Tongue (tissue), 2 donors: Measurements from ENCODE around the gene AMN. TPM values are rescaled to one million over a fixed set of nuclear protein-coding genes. Genes with fewer than 3 reads are reported as not detected.

Experiments used
- DNase-seq: peaks from one replicate; pipeline ENCODE4 v3.0.0-alpha.2; 2015
- total RNA-seq: library from RNA; depleted of rRNA; stranded (reverse); fragments of >200 nt; gene quantifications from one replicate; pipeline ENCODE4 v1.2.3, GENCODE V29; 2014

AMN gene
- total RNA-seq, 1 donor from 2014 or later: 2.1 TPM

- DNase-seq: no peak
These were observed 21.5 kb downstream of the AMN start for GRCh38 chr14:102943979-102944378.

- DNase-seq: no peak
These were observed 22.2 kb downstream of the AMN start for GRCh38 chr14:102944448-102945330.

- no peak for DNase-seq
These were observed 23.1 kb downstream of the AMN start for GRCh38 chr14:102945346-102946130.

GRCh38 chr14:102947321-102948103 lies 25.0 kb downstream of the AMN start:
- DNase-seq: no peak

- DNase-seq: no peak
These were observed 26.2 kb downstream of the AMN start for GRCh38 chr14:102948698-102949061.

GRCh38 chr14:102949062-102949800 lies 26.8 kb downstream of the AMN start:
- peak; percentile 85 for DNase-seq

- DNase-seq: peak; percentile 74
These were observed 27.5 kb downstream of the AMN start for GRCh38 chr14:102949801-102950451.

- no peak for DNase-seq
These were observed 28.6 kb downstream of the AMN start for GRCh38 chr14:102951034-102951433.

- no peak for DNase-seq
These were observed 29.3 kb downstream of the AMN start for GRCh38 chr14:102951799-102952198.

- no peak for DNase-seq
These were observed 29.8 kb downstream of the AMN start for GRCh38 chr14:102952276-102952675.

GRCh38 chr14:102953100-102953499 lies 30.6 kb downstream of the AMN start:
- DNase-seq: no peak

GRCh38 chr14:102954081-102954789 lies 31.8 kb downstream of the AMN start:
- DNase-seq: no peak

- DNase-seq: no peak
These were observed 33.4 kb downstream of the AMN start for GRCh38 chr14:102955636-102956408.

GRCh38 chr14:102957222-102957621 lies 34.8 kb downstream of the AMN start:
- no peak for DNase-seq

GRCh38 chr14:102958461-102958860 lies 36.0 kb downstream of the AMN start:
- no peak for DNase-seq

GRCh38 chr14:102962111-102962627 lies 39.7 kb downstream of the AMN start:
- DNase-seq: no peak

GRCh38 chr14:102964152-102964730 lies 41.8 kb downstream of the AMN start:
- no peak for DNase-seq

GRCh38 chr14:102965282-102965681 lies 42.8 kb downstream of the AMN start:
- no peak for DNase-seq

- DNase-seq: no peak
These were observed 43.6 kb downstream of the AMN start for GRCh38 chr14:102965971-102966655.
